IPS-NIHi7 (cell line): ENCODE results near the gene PPARA.

Source experiments
- DNase-seq: peaks from one replicate; pipeline ENCODE4 v3.0.0; 2012; ENCODE audit warnings: mixed read lengths; ENCODE audit errors: extremely low spot score

The PPARA gene

GRCh38 chr22:46272762-46273431 lies 122.6 kb downstream of the PPARA start:
- no peak for DNase-seq

GRCh38 chr22:46273432-46274148 lies 123.3 kb downstream of the PPARA start:
- no peak for DNase-seq

GRCh38 chr22:46274381-46274780 lies 124.1 kb downstream of the PPARA start:
- no peak for DNase-seq

GRCh38 chr22:46275455-46276122 lies 125.3 kb downstream of the PPARA start:
- DNase-seq = no peak

GRCh38 chr22:46276563-46276962 lies 126.2 kb downstream of the PPARA start:
- no peak for DNase-seq

GRCh38 chr22:46278656-46279645 lies 128.6 kb downstream of the PPARA start:
- no peak for DNase-seq

GRCh38 chr22:46280063-46280817 lies 129.9 kb downstream of the PPARA start:
- DNase-seq = no peak

GRCh38 chr22:46280999-46281623 lies 130.8 kb downstream of the PPARA start:
- peak; percentile 29 for DNase-seq

GRCh38 chr22:46281866-46282678 lies 131.7 kb downstream of the PPARA start:
- DNase-seq = no peak

- no peak for DNase-seq
Observed at GRCh38 chr22:46286006-46286405, 135.7 kb downstream of the PPARA start.

- DNase-seq = no peak
Observed at GRCh38 chr22:46286941-46287872, 136.9 kb downstream of the PPARA start.

GRCh38 chr22:46287873-46288751 lies 137.8 kb downstream of the PPARA start:
- DNase-seq = no peak

GRCh38 chr22:46288846-46289243 lies 138.5 kb downstream of the PPARA start:
- no peak for DNase-seq

GRCh38 chr22:46289244-46289891 lies 139.0 kb downstream of the PPARA start:
- DNase-seq = no peak

- no peak for DNase-seq
Observed at GRCh38 chr22:46290121-46290842, 140.0 kb downstream of the PPARA start.
